HEK293 (cell line): ENCODE data around the gene MT1A.
A peak's percentile ranks its signal among the peaks of the same experiment; 100 is the strongest.

ENCODE experiments used
- ATF2 ChIP-seq: fragments of 450-650 bp; formaldehyde crosslinking; IDR thresholded peaks from 2 replicates; pipeline ENCODE4 v1.5.1; 2016; ENCODE audit warnings: missing biosample characterization, missing genetic modification characterization, low read depth
- REST ChIP-seq: fragments of 450-650 bp; formaldehyde crosslinking; IDR thresholded peaks from 2 replicates; pipeline ENCODE4 v1.5.1; 2016; ENCODE audit warnings: missing biosample characterization, missing genetic modification characterization
- ZEB2 ChIP-seq: fragments of 450-650 bp; formaldehyde crosslinking; IDR thresholded peaks from 2 replicates; pipeline ENCODE4 v1.5.1; 2016; ENCODE audit warnings: missing biosample characterization, missing genetic modification characterization
- ZNF133 ChIP-seq: fragments of 450-650 bp; formaldehyde crosslinking; IDR thresholded peaks from 2 replicates; pipeline ENCODE4 v1.5.1; 2016; ENCODE audit warnings: missing biosample characterization, missing genetic modification characterization
- ZNF221 ChIP-seq: fragments of 450-650 bp; formaldehyde crosslinking; IDR thresholded peaks from 2 replicates; pipeline ENCODE4 v1.5.1; 2017; ENCODE audit warnings: missing biosample characterization, missing genetic modification characterization, borderline replicate concordance
- ZNF521 ChIP-seq: fragments of 450-650 bp; formaldehyde crosslinking; IDR thresholded peaks from 2 replicates; pipeline ENCODE4 v1.5.1; 2017; ENCODE audit warnings: missing biosample characterization, mild to moderate bottlenecking, missing genetic modification characterization
- ZNF76 ChIP-seq: fragments of 450-650 bp; formaldehyde crosslinking; IDR thresholded peaks from 2 replicates; pipeline ENCODE4; 2016; ENCODE audit warnings: low read depth, missing biosample characterization, missing genetic modification characterization, borderline replicate concordance
- ZNF837 ChIP-seq: fragments of 450-650 bp; formaldehyde crosslinking; IDR thresholded peaks from 2 replicates; pipeline ENCODE4 v1.5.1; 2016; ENCODE audit warnings: missing biosample characterization, missing genetic modification characterization
- ZSCAN30 ChIP-seq: fragments of 450-650 bp; IDR thresholded peaks from 2 replicates; pipeline ENCODE4 v1.5.1; 2018; ENCODE audit warnings: missing biosample characterization, mild to moderate bottlenecking, missing genetic modification characterization, moderate library complexity
- TF ChIP-seq, protein P1 (sequence below): fragments of 450-650 bp; formaldehyde crosslinking; IDR thresholded peaks from 2 replicates; pipeline ENCODE4 v1.5.1; 2016; ENCODE audit warnings: missing biosample characterization, missing genetic modification characterization

DNA sequence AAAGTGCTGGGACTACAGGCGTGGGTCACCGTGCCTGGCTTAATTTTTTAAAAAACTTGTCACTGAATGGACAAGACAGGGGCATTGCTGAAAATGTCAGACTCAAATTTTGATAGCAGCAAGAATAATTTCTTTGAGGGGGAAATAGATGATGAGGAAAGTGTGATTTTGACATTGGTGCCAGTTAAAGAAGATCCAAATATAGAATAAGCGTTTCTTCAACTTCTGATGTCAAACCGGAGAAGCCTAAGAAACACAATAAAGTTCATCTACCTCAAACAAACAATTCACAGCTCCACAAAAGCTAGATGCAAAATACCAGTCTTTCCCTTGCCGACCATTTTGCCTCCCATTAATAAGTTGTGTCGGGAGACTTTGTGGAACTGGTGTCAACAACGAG, 48.3 kb downstream of the MT1A start:
- TF ChIP-seq, protein P1, sequence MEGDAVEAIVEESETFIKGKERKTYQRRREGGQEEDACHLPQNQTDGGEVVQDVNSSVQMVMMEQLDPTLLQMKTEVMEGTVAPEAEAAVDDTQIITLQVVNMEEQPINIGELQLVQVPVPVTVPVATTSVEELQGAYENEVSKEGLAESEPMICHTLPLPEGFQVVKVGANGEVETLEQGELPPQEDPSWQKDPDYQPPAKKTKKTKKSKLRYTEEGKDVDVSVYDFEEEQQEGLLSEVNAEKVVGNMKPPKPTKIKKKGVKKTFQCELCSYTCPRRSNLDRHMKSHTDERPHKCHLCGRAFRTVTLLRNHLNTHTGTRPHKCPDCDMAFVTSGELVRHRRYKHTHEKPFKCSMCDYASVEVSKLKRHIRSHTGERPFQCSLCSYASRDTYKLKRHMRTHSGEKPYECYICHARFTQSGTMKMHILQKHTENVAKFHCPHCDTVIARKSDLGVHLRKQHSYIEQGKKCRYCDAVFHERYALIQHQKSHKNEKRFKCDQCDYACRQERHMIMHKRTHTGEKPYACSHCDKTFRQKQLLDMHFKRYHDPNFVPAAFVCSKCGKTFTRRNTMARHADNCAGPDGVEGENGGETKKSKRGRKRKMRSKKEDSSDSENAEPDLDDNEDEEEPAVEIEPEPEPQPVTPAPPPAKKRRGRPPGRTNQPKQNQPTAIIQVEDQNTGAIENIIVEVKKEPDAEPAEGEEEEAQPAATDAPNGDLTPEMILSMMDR (tag by site-specific recombination): no peak
- no peak for TF ChIP-seq ZNF837 (tag by site-specific recombination)
- TF ChIP-seq ZNF221 (tag by site-specific recombination): no peak
- TF ChIP-seq ZNF521: no peak
- TF ChIP-seq ZEB2 (tag by site-specific recombination): no peak
- no peak for TF ChIP-seq ZNF76 (tag by site-specific recombination)
- TF ChIP-seq ZNF133 (tag by site-specific recombination): peak; percentile 96
- TF ChIP-seq ZSCAN30 (tag by site-specific recombination): no peak
- TF ChIP-seq ATF2 (tag by site-specific recombination): no peak
- no peak for TF ChIP-seq REST (tag by site-specific recombination)
